ENCODE measurements around the gene DNAI4.

DNA sequence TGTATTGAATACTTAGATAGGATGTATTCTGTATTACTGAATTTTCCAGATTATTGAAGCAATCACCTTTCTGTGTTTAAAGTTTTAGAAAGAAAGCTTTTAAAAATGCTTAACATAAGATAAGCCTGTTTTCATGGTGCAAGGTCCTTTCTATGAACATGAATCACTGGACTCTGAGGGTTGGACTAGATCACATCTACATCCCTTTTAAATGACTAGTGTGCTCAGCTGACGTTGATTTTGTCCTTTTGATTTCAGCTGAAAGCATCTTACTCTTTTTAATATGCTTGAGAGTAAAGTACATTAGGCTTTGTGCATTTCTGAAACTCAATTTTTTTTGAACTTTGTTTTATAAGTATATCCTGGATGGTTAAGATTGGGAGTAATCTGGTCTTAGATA is 16.3 kb upstream of the DNAI4 start:
- no peak for TF ChIP-seq POLR2AphosphoS5 (IDR thresholded peaks at IDR 0.05; ENCODE audit: low read depth)
- TF ChIP-seq, protein P1, sequence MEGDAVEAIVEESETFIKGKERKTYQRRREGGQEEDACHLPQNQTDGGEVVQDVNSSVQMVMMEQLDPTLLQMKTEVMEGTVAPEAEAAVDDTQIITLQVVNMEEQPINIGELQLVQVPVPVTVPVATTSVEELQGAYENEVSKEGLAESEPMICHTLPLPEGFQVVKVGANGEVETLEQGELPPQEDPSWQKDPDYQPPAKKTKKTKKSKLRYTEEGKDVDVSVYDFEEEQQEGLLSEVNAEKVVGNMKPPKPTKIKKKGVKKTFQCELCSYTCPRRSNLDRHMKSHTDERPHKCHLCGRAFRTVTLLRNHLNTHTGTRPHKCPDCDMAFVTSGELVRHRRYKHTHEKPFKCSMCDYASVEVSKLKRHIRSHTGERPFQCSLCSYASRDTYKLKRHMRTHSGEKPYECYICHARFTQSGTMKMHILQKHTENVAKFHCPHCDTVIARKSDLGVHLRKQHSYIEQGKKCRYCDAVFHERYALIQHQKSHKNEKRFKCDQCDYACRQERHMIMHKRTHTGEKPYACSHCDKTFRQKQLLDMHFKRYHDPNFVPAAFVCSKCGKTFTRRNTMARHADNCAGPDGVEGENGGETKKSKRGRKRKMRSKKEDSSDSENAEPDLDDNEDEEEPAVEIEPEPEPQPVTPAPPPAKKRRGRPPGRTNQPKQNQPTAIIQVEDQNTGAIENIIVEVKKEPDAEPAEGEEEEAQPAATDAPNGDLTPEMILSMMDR (IDR thresholded peaks at IDR 0.05; ENCODE audit: insufficient read depth, low read length), result no peak
- TF ChIP-seq, protein P2, sequence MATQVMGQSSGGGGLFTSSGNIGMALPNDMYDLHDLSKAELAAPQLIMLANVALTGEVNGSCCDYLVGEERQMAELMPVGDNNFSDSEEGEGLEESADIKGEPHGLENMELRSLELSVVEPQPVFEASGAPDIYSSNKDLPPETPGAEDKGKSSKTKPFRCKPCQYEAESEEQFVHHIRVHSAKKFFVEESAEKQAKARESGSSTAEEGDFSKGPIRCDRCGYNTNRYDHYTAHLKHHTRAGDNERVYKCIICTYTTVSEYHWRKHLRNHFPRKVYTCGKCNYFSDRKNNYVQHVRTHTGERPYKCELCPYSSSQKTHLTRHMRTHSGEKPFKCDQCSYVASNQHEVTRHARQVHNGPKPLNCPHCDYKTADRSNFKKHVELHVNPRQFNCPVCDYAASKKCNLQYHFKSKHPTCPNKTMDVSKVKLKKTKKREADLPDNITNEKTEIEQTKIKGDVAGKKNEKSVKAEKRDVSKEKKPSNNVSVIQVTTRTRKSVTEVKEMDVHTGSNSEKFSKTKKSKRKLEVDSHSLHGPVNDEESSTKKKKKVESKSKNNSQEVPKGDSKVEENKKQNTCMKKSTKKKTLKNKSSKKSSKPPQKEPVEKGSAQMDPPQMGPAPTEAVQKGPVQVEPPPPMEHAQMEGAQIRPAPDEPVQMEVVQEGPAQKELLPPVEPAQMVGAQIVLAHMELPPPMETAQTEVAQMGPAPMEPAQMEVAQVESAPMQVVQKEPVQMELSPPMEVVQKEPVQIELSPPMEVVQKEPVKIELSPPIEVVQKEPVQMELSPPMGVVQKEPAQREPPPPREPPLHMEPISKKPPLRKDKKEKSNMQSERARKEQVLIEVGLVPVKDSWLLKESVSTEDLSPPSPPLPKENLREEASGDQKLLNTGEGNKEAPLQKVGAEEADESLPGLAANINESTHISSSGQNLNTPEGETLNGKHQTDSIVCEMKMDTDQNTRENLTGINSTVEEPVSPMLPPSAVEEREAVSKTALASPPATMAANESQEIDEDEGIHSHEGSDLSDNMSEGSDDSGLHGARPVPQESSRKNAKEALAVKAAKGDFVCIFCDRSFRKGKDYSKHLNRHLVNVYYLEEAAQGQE (IDR thresholded peaks at IDR 0.05; ENCODE audit: insufficient replicate concordance, low read depth), result no peak
- no peak for TF ChIP-seq GABPA (IDR thresholded peaks at IDR 0.05; ENCODE audit: low read depth)
- no peak for TF ChIP-seq SPI1 (IDR thresholded peaks at IDR 0.05; ENCODE audit: borderline replicate concordance, low read depth)
